Measurements from ENCODE around the gene LRRFIP1.
"Not testable (repeated sequence)": the region's sequence is repeated elsewhere in the genome, so short reads cannot be mapped to it uniquely, and the experiment has no call there.

Gene LRRFIP1

DNA sequence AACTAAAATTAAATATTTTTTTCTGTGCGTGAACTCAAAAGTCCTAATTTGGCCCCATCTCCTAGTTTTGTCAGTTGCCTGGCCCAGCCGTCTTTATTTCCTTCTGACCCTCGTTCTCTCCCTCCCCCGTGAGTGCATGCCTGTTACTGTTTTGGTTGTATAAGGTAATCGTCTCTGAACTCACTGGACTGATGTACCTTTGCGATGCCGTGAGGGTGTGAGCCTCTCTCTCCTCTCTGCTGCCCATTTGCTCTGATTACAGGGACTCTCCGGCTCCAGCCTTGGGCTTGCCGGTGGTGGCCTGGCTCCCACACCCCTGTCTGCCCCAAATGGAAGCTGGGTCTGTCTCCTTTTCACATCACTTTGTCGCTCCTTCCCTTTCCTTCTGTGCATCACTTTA, 104.7 kb downstream of the LRRFIP1 start:
- no peak for DNase-seq

DNA sequence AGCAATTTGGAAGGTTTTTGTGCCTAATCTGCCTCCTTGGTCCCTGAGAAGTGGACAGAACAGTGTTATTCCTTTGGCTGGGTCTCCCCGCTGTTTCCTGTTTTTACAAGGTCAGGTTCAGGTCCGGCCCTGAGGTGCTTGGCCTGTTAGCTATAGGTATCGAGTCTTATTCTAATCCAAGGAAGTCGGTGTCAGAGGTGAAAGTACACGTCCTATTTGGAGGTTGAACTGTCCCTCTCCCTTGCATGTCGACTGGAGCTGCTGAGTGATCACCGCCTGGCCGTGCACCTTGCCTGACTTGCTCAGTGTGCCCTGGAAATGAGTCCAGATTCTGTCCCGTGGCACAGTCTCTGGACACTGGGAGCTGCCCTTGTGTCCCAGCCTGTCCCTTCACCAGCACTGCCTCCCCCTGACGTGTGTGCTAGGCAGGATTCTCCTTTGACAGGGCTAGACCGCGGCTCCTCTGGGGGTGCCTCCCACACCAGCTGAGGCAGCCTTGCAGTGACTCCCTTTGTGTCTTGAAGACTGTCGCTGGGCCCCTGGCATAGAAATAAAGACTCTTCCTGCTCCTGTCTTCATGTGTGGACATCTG, 105.5 kb downstream of the LRRFIP1 start:
- no peak for DNase-seq

DNA sequence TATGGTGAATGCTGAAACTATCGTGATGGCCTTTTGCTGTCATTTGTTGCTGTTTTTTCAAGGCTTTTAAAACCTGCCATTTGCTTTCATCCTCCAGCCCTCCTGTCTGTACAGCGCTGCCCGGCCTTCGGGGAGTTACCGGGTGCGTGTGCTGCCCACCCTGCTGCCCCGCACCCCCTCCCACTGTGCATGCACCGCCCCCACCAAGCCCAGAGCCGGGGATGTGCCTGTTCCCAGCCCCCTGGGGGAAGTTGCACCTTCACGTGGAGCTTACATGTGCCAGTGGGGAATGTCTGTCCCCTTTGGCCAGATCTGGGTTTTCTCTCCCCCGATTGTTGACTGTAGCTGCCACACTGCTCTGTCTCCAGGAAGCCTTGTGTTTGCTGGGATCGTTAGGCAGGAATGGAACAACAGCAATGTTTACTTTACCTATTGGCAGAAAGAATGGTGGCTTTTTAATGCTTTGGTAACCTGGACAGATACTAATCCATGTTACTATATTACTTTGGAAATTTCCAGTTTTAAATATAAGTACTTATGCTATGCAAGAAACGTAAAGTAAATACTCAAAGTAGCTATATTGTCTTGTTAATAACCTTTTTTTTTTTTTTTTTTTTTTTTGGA, 106.4 kb downstream of the LRRFIP1 start:
- DNase-seq: peak; percentile 77

DNA sequence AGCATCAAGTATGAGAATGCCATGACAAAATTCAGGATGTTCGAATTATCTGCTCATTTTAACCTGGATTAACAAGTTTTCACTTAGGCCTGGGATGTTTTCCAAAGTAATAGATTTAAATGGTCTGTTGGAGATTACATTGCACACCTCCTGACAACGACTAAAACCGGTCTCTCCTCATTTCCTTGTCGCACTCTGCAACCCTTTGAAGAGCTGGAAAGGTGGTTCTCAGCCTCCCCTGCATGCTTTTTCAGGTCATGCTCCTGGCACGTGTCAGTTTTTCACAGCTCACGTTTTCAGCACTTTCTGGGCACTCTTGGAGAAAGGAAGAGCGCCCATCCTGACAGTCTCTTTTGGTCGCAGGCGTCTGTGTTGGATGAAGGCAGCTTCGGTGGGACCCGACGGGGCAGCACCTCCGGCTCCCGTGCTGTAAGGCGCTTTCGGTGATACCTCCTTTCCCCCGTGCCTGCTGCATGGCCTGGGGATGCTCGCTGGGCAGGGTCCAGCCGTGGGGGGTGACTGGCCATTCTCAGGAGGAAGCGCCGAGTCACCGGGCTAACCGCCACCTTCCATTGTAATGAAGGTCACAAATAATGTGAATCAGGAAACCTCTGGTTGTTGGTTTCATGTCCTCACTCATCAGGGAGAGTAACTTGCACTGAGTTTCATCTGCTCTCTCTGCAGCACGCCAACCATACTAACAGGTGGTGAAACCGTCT, 107.7 kb downstream of the LRRFIP1 start:
- DNase-seq: no peak

DNA sequence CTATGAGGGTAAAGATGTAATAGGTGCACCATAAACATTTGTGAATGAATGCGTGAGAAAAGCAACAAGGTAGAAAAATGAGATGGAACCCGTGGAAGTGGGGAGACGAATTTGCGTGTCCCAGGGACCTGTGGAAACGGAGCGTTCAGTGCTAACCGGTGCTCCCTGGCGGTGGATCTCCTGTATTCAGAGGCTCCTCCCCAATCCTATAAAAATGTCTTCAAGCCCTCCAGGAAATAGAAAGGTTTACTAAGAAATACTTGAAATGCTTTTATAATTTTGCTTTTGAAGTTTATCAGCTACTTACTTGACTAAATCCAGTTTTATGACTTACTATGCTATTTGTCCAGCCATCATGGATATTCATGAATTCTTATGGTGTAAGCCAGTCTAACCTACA, 108.4 kb downstream of the LRRFIP1 start:
- no peak for DNase-seq

DNA sequence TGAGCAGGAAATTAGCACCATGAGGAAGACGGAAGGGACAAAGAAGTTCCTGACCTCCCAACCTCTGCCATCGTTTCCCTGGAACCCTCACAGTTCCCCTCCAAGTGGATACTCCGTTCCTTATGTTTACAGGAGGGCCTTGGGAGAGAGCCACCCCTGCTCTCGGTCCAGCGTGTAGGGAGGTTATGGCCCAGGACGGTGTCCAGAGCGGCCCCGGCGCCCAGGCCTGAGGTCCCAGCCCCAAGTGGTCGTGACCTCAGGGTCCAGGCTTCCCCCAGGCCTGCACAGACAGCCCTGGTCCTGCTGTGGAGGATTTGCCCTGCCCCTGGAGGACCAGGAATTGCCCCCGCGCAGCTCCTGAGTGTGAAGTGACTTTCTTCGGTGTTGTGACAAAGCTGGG, 109.4 kb downstream of the LRRFIP1 start:
- DNase-seq: no peak

DNA sequence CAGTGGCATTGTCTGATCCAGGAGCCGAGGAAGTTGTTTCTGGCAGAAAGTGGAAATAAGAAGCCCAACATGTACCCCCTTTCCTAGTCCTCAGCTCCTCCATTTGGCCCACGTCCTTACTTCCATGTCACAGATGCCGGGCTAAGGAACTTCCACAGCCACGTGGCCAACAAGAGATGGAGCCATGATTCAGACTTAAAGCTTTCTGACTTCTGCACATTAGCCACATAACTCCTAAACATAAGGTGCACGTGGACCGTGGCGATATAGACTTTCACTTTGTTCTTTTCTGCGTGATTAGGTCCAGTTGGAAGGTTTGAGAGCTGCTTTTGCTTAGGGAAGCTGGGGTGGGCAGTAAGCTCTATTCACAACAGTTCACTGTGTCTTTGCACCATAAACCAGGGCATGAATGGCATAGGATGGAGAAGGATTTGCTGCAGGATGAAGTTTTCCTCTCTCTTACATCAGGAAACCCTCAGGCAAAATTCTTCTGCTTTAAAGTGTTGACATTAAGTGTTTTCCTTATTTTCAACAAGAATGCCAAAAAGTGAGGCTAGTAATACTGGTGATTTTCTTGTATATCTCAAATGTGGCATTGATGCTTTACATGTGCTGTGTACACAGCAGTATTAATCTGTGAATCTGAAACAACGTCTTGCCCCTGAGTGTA, 109.9 kb downstream of the LRRFIP1 start:
- DNase-seq: no peak

DNA sequence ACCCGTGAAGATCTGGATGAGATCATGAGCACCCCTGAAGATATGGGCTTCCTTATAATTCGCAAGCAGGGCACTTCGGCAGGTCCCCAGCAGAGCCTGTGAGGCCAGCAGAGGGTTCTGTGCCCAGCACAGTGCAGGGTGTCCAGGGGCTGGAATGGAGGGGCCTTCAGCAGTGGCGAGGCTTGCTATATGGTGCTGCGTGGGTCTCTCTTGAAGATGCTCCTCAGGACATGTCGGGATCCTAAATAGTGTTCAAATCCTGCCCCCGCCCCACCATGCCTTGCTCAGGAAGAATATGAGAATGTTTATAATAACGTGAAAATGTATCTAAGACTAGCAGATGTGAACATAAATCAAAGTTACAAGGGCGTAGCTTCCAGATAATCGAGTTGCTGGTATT, 110.9 kb downstream of the LRRFIP1 start:
- no peak for DNase-seq

DNA sequence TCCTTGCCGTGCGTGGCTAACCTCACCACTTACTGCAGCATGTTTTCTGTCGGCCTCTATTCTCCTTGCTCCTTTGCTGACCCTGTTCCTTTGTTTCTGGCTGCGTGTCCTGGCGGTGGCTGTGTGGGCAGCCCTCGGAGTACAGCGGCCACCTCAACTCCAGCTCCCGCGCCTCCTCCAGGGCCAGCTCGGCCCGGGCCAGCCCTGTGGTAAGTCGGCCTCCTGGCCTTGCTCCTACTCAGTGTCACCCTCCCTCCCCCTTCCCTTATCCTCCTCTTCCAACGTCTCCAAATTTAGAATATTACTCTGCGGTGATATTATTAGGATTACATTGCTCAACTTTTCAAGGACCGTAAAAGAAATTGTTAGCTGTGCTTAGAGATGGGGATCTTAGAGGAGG, 111.7 kb downstream of the LRRFIP1 start:
- DNase-seq: no peak

DNA sequence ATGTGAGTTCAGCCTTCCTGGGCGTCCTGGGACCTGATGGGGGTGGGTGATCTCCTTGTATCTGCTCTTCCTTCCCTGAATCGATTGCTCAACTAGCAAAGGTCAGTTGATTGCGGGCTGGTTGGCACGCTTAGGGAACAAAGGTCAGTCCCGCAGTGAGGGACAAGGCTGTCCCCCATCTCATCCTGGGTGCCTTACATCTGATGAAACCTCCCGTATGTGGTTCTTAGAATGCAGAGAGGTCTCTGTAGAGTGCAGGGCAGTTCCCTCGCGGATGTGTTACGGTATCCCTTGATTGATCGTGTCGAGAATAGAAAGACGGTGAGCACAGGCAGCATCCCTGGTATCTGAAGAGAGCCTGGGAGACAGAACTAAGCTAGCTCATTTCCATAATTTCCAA, 114.8 kb downstream of the LRRFIP1 start:
- DNase-seq: no peak

DNA sequence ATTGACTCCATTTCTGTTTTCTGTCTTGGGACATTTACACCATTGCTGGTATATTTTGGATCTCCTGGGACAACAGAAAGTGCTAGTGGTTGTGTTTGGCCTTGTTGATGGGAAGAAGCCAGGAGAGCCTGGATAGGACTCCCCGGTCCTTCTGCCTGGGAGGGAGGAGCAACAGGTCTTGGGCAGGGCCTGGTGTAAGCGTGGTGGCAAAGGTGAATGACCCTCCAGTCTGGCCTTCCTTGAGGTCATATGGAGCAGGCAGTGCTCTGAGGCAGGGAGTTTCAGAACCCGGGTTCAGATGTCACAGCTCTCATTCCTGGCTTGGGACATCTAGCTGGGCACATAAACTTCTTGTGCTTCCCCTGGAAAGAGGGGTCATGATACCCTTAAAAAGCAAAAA, 115.2 kb downstream of the LRRFIP1 start:
- DNase-seq: no peak

DNA sequence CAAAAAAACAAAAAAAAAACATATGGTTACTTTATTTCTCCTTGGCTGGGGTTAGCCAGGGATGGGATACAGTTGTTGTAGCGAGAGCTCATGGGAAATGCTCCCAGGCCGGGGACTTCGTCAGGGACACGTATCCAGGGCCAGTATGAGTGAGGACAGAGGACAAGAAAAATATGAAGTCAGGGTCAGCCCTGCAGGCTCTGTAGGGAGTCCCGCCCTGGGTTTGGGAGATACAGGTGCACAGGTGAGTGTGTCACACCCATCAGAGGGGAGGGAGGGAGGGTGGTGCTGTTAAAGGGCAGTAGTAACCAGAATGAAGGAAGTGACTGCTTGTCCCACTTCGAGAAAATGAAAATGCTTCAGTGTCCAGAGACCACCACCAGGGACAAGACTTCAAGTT, 115.6 kb downstream of the LRRFIP1 start:
- DNase-seq: no peak

DNA sequence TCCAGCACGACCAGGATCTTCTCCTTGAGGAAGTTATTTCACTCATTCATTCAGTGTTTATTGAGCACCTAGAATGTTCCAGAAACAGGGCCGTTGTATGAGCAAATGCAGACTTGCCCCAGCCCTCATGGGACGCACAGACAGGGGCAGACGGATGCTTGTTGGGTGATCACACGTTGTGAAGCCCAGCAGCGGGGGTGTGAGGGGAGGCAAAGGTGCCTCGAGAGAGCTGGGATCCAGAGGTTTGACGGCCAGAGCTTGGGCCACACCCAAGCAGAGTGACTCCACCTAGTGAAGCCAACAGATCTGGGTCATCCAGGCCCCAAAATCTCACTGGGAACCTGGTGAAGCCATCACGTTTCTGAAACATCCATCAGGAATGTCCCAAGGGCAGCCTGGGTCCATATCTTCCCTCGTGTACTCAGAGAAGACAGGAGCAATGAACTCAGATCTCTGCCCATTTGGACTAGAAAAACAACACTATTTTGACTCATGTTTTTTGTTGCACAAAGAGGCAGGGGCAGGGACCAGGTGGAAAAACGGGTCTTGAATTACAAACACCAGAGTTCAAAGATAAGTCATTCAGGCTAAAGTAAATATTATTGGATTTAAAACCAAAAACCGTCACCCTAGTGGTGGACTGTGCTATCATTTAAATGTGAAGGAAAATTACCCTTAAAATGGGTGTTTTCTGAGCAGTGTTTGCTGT, 116.3 kb downstream of the LRRFIP1 start:
- DNase-seq: no peak

DNA sequence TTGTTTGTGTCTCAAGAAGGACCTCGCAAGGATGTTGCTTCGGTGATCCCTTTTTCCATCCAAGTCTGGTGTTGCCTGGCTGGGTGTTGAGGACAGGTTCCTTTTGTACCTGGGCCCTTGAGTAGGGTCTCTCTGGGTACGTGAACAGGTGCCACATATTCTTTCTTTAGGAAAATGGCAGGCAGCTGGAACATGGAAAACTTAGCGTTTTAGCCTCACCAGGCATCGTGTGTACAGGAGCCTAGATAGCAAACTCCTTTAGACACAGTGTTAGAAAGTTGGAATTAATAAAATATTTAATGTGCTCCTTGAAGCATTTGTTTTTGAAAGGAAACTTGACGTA, 116.9 kb downstream of the LRRFIP1 start:
- DNase-seq: no peak

DNA sequence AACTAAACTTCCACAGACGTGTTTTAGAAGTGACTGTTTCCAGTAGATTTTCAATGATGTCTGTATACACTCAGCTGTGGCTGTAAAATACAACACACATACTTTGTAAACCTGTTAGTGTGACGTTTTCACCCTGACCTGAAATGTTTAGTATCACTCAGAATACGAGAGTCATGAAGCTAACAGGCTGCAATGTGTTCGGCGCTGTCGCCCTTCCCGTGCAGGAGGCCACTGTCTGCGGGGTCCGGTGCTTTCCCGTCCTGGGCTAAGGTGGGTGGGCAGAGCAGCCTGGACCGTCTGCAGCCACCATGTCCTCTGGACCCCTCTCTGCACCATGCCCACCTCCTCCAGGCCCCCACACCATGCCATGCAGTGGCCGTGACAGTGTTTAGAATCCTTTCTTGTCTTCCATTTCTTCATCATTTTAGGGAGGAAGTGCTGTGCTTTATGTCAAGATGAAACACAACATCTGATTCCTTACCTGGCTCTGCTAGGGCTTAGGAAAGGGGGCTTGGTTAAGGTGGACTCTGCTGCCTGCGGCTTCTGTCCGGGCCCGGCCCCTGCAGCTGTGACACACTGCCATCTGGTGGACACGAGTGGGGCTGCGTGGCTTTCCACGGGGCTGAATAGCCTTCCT, 117.3 kb downstream of the LRRFIP1 start:
- DNase-seq: peak; percentile 36

DNA sequence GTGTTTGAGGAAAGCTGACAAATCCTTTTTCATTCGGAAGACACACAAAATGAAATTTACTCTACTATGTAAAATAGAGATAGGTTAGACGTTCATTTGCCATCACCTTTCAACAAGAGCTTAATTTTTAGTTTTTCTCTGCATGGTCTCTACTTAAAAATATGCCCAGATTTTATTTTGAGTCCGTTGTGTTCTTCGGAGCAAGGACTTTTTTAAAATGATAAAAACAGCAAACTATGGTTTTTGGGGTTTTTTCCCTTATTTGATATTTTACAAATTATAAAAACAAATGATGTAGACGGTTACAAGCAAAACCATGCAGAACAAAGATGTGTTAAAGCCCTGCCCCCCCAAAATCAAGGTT, 117.8 kb downstream of the LRRFIP1 start:
- DNase-seq: no peak

DNA sequence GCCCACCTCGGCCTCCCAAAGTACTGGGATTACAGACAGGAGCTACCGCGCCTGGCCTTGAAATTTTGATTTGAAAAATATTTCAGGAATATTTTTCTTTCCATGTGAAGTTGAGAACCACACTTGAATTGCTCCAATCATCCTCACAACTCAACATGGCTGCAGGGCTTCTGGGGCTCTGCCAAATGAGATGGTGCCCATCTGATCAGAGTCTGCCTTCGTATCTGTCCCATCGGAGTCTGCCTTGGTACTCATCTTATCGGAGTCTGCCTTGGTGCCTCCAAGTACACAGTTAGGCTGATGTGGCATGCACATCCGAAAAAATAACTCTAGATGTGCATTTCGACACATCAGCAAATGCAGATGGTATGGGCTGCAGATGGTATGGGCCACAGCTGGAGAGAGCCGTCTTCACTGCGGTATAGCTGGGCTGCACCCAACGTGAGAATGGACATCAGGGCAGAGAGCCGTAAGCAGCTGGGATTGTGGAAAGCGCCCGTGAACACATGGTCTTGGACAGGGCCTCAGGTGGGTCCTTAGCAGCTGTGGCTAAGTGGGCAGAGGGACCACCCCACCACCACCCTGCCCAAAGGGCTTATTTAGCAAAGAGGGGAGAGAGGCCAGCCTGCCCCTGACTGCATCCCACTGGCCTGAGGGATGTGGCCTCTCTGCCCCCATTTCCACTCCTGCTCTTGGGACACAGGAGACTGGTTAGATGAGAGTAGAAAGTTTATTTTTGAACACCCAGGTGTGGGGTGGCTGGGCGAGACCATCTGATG, 119.1 kb downstream of the LRRFIP1 start:
- DNase-seq: no peak

DNA sequence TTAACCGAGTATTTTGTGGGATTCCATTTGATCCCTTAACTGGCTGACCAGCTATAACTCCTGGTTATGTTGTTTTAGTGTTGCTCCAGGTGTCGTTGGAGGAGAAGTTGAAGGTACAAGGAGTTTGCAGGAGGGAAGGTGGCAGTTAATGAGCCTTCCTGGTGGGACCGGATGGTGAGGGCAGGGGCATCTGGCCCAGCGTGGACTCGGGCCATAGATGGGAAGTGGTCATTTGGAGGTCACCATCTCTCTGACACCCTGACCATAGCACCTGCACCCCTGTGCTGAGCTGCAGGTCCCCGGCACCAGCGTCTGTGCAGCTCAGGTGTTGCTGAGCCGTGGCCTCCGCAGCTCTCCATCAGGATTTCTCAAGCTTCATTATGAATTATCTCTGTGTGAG, 119.8 kb downstream of the LRRFIP1 start:
- no peak for DNase-seq

DNA sequence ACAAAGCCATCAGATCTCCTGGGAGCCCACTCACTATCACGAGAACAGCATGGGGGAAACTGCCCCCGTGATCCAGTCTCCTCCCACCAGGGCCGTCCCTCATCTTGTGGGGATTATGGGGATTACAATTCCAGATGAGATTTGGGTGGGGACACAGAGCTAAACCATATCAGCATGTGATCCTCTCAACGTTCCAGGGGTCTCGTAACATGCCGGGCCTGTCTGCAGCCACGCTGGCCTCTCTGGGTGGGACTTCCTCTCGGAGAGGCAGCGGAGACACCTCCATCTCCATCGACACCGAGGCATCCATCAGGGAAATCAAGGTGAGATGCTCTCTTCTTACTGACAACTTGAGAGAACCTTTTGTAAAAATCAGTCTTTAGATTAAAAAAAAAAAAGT, 121.6 kb downstream of the LRRFIP1 start:
- DNase-seq: no peak

DNA sequence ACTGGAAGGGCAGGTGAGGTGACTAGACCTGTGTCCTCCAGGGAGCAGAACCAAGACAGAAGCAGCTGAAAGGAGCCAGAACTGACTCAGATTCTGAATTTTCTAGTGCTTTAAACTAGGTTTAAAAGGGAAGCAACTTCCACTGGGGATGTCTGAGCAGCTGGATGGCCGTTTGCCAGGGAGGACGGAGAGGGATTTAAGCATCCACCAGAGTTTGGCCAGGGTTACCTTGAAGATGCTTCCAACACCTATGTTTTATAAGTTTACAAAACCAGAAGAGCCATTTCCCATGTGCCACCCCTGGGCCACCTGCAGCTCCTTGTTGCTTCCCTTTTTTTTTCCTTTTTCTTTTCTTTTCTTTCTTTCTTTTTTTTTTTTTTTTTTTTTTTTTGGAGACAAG, 122.6 kb downstream of the LRRFIP1 start:
- DNase-seq: no peak

DNA sequence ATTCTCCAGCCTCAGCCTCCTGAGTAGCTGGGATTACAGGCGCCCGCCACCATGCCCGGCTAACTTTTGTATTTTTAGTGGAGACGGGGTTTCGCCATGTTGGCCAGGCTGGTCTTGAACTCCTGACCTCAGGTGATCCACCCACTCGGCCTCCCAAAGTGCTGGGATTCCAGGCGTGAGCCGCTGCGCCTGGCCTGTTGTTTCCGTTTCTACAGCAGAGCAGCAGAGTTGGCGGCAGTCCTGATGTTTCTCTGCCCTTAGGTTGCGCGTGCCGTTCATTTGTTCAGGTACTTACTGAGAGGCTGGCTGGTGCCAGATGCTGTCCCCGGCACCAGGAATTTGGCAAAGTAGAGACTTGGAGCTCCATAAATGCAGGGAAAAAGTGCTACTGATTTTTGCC, 123.1 kb downstream of the LRRFIP1 start:
- not testable (repeated sequence) for DNase-seq

DNA sequence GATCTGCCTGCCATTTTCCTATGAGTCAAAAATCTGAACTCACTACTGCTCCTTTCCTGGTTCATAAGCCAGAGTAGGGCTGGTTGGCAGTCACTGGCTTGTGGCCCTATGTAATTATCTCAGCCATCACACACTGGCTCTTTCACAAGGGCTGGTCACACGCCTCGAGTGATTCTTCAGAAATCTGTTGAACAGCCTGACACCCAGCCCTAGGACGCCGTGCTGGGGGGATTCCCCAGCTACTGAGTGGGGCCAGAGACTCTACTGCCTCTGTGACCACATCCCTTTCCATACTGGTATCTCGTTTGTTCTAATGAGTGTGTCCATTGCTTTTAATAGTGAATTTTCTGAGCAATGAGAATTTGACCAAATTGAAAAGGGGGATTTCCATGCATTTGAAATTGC, 125.4 kb downstream of the LRRFIP1 start:
- no peak for DNase-seq

All from NCI-H774 (cell line).